Stomach (tissue), 4 donors: Measurements from ENCODE around the gene MICAL2.

Experiments
- EP300 ChIP-seq: sonication (generic); formaldehyde crosslinking; IDR thresholded peaks from one replicate; pipeline ENCODE4 v1.6.1; 2017; ENCODE audit warnings: antibody characterized with exemption
- TF ChIP-seq, protein P1 (sequence below), 7 experiments: fragments of 450-650 bp in 4 of 7; fragments of 200-600 bp in 3 of 7; sonication (generic) in 3 of 7; IDR thresholded peaks; one replicate each; pipeline ENCODE4 v1.5.1; 2016 to 2019; ENCODE audit warnings: antibody characterized with exemption in 7 of 7, control low read depth in 2 of 7, mild to moderate bottlenecking in 1 of 7

DNA sequence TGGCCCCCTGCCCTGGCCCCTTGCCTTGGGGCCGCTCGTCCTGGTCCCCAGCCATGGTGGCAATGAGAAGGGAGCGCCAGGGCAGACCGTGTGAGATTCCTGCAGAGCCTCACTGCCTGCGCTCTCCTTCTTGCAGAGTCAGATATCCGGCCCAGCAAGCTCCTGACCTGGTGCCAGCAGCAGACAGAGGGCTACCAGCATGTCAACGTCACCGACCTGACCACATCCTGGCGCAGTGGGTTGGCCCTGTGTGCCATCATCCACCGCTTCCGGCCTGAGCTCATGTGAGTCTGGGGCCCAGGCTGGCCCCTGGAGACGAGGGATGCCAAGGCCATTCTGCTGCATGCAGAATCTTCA lies 114.1 kb downstream of the MICAL2 start:
- no peak for TF ChIP-seq EP300
- TF ChIP-seq, protein P1, sequence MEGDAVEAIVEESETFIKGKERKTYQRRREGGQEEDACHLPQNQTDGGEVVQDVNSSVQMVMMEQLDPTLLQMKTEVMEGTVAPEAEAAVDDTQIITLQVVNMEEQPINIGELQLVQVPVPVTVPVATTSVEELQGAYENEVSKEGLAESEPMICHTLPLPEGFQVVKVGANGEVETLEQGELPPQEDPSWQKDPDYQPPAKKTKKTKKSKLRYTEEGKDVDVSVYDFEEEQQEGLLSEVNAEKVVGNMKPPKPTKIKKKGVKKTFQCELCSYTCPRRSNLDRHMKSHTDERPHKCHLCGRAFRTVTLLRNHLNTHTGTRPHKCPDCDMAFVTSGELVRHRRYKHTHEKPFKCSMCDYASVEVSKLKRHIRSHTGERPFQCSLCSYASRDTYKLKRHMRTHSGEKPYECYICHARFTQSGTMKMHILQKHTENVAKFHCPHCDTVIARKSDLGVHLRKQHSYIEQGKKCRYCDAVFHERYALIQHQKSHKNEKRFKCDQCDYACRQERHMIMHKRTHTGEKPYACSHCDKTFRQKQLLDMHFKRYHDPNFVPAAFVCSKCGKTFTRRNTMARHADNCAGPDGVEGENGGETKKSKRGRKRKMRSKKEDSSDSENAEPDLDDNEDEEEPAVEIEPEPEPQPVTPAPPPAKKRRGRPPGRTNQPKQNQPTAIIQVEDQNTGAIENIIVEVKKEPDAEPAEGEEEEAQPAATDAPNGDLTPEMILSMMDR (IDR thresholded peaks at IDR 0.05), result no peak
